Mucosa of descending colon (tissue), 3 donors: Measurements from ENCODE around the gene FOSL1. TPM values are rescaled to one million over a fixed set of nuclear protein-coding genes. Genes with fewer than 3 reads are reported as not detected.

ENCODE experiments used
- ATAC-seq: fragments of 200-7000 bp; cut with Tn5 transposase; one replicate; pipeline ENCODE4 v1.9.1; 2020; ENCODE audit warnings: mild to moderate bottlenecking, moderate library complexity
- DNase-seq, 3 donors: peaks; one replicate each; pipeline ENCODE4 v3.0.0-alpha.2; 2020
- H3K36me3 ChIP-seq: fragments of 200-600 bp; one replicate; pipeline ENCODE4 v1.8.0; 2021; ENCODE audit warnings: low read depth, mild to moderate bottlenecking
- H3K4me1 ChIP-seq: fragments of 200-600 bp; one replicate; pipeline ENCODE4 v1.8.0; 2021; ENCODE audit warnings: low read depth, mild to moderate bottlenecking
- H3K4me3 ChIP-seq: fragments of 200-600 bp; one replicate; pipeline ENCODE4 v1.8.0; 2021; ENCODE audit warnings: mild to moderate bottlenecking
- H3K9me3 ChIP-seq: fragments of 200-600 bp; one replicate; pipeline ENCODE4 v1.8.0; 2021; ENCODE audit warnings: mild to moderate bottlenecking
- CTCF ChIP-seq: fragments of 200-600 bp; IDR thresholded peaks from one replicate; pipeline ENCODE4 v1.8.0; 2022; ENCODE audit warnings: antibody characterized with exemption, mild to moderate bottlenecking
- intact Hi-C, 2 donors: fragments of 100-400 bp; cut with DNase I in 1 of 2; cut with micrococcal nuclease in 1 of 2; formaldehyde crosslinking; loops; one replicate each; pipeline versions ENCODE4 v1.11.0 to v1.11.1; 2022; cut with DNase I, micrococcal nuclease
- total RNA-seq, 3 donors: library from RNA; stranded (reverse); fragmentation: NEBNext Ultra II Directional in 2 of 3; extraction: Animal tissue kit (Norgen Biotek cat#: 25700) in 2 of 3; gene quantifications; one replicate each; pipeline versions ENCODE4 v1.2.1 to v1.2.4, GENCODE V29; 2021 to 2023
- donor health status: DM: no; HTN: no; CAD: no; lungs with moderate emphysema.
- donor health status: DM: no; HTN: no; CAD: no.
- donor health status: DM: no; HTN: yes; CAD: no.

Gene FOSL1
- total RNA-seq, 3 donors from 2014 or later = 1.2 to 1.6 (median 1.2) TPM

DNA sequence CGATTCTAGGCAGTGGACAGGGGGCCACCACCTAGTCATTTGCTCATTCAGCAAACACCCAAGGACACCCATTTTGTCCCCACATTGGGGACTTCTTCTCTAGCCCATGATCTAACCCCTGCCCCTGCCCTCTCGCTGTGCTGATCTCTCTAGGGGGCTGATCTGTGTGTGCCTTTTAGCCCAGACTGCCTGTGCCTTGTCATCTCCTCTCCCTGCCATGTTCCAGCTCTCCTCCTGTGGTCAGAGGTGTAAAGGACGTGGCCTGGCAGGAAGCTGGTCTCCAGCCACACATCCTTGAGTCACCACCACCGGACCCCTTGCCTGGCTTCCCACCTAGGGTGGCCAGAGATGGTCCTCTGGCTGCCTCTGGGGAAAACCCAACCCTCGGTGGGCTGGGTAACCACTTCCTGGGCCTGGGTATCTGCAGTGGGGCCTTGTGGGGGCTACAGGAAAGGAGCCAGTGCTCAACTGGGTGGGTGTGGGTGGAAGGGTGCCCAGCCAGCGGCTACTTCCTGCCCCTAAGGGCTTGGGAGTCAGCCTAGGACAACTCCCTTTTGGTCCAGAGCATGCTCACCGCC is 19.3 kb downstream of the FOSL1 start:
- no peak for DNase-seq
- Histone ChIP-seq H3K4me1 (peaks cover 2% of the 10 kb centered on the region), H3K36me3 (no peaks in the 10 kb centered on the region), H3K9me3 (no peaks in the 10 kb centered on the region), H3K4me3 (no peak overlapping the region)
- no peak for TF ChIP-seq CTCF
- ATAC-seq = no peak
- intact Hi-C loops = loop anchor here (10.0 kb wide), 1 partner anchor 104 kb away; no protein-coding TSS in a partner anchor

GRCh38 chr11:65880027-65880426 is 20.2 kb downstream of the FOSL1 start:
- intact Hi-C loops = loop anchor here (10.0 kb wide), 1 partner anchor 105 kb away; no protein-coding TSS in a partner anchor
- Histone ChIP-seq H3K36me3 (no peaks in the 10 kb centered on the region), H3K4me3 (no peak overlapping the region)

DNA sequence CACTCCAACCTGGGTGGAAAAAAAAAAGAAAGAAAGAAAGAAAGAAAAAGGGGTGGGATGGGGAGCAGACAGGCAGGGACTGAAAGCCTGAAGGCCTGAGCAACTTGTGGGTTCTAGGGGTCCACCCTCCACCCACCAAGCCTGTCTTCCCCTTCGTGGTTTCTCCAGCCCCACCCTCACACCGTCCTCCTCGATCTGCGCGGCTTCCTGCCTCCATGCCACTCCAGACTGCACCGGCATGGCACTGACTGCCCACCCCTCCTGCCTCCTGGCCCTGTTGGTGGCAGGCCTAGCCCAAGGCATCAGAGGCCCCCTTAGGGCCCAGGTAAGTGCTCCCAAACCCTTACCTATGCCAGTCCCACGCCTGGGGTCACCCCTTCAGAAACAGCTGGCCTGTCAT is 20.6 kb downstream of the FOSL1 start, which contains the start of gene CTSW:
Gene CTSW, plus strand, starts transcription at position 221 of the 400 bp plus-strand sequence. Its CDS starts 18 bp downstream, at position 239.
- intact Hi-C loops = loop anchor here (10.0 kb wide), 1 partner anchor 105 kb away; no protein-coding TSS in a partner anchor
- DNase-seq (peak in 1 of 3 donors; percentile 51), ATAC-seq (peak; percentile 38)
- H3K4me3 ChIP-seq = no peak within 1 kb of the TSS
- no peaks in the 10 kb centered on the region for H3K9me3 ChIP-seq
- H3K36me3 ChIP-seq = no peaks in the 10 kb centered on the region
- TF ChIP-seq CTCF = no peak
- H3K4me1 ChIP-seq = no peaks in the 10 kb centered on the region

More at GRCh38 chr11:65880027-65880426, 20.2 kb downstream of the FOSL1 start:
- no peaks in the 10 kb centered on the region for H3K9me3 ChIP-seq
- no peak for DNase-seq
- no peak for ATAC-seq
- peaks cover 2% of the 10 kb centered on the region for H3K4me1 ChIP-seq
- TF ChIP-seq CTCF = no peak

DNA sequence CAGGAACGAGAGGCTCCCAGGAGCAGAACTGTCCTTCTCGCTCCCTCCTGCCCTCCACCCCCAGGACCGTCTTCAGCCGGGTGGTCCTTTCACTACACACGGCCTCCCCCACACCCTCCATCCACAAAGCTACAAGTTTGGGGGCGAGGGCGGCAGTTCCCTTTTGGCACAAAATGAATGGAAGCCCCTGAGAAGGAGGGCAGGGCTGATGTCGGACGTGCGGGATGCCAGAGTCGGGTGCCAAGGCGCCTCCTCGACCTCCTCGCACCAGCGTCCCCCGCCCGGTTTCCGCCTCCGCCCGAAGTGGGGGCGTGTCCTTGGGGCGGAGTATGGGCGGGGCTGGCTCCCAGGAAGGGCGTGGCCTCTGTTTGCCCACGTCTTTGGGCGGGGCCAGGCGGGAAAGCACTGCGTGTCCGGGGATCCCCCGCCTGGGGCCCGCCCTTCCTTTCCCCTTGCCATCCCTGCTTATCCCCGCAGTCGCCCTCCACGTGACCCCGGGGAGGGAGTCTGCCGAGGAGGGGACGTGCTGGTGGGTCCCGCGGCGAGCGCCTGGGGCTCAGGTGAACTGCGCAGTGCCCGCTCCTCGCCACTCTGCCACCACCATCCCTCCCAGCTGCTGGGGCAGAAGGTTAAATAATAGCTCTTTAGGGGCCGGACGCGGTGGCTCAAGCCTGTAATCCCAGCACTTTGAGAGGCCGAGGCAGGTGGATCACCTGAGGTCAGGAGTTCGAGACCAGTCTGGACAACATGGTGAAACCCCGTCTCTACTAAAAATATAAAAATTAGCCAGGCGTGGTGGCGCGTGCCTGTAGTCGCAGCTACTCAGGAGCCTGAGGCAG is 26.7 kb downstream of the FOSL1 start:
- peaks cover 4% of the 10 kb centered on the region for H3K36me3 ChIP-seq
- peaks cover 10% of the 10 kb centered on the region for H3K4me1 ChIP-seq
- no peaks in the 10 kb centered on the region for H3K9me3 ChIP-seq
- ATAC-seq (peak; percentile 98), DNase-seq (peak; percentile 97 to 99 (median 98))
- H3K4me3 ChIP-seq = no peak overlapping the region
- intact Hi-C loops = no loop called here
- no peak for TF ChIP-seq CTCF

DNA sequence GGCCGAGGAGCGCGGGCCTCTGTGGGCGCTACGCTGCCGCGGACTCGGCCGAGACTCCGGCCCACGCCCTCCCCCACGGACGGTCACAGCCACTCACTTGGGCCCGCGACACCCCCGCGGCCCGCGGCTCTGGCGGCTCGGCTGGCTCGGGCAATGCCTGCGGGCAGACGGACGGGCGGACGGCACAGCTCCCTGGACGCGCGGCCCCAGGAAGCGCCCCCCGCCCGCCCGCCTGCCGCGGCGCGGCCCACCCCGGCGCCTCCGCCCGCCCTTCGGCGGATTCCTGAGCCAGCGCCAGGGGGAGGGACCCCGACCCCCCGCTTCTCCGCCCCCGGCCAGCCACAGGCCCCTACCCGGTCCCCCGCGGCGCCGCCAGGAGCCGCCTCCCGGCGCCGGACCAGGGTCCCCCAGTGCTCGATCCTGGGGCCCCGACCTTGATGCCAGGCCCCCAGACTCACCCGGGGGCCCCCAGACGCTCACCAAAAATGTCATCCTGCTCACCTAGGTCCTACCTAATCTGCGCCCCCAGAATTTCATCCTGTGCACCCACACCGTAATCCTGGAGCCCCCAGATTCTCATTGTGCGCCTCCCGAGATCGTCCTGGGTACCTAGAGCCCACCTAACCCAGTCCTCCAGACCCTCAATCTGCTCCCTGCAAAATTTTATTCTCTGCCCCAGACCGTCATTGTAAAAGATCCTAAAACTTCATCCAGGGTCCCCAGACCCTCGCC is 27.4 kb downstream of the FOSL1 start, which contains the start of gene EFEMP2:
Gene EFEMP2, minus strand, starts transcription at position 215 of the 732 bp plus-strand sequence. CDS start 446 bp downstream, outside the sequence.
- no peaks in the 10 kb centered on the region for H3K9me3 ChIP-seq
- intact Hi-C loops = no loop called here
- TF ChIP-seq CTCF = no peak
- DNase-seq (peak in 2 of 3 donors; percentile 61 to 69), ATAC-seq (peak; percentile 2)
- H3K36me3 ChIP-seq = peaks cover 4% of the 10 kb centered on the region
- peaks cover 10% of the 10 kb centered on the region for H3K4me1 ChIP-seq
- H3K4me3 ChIP-seq = no peak within 1 kb of the TSS
